Measurements from ENCODE around the gene SLC1A2. TPM values are rescaled to one million over a fixed set of nuclear protein-coding genes. Genes with fewer than 3 reads are reported as not detected.
A peak's percentile ranks its signal among the peaks of the same experiment; 100 is the strongest.

SLC1A2 gene
- total and polyA plus RNA-seq, 2 donors (not counting 1 experiment from before 2014, with no cell fraction given), result 1.2 to 7.6 TPM

DNA sequence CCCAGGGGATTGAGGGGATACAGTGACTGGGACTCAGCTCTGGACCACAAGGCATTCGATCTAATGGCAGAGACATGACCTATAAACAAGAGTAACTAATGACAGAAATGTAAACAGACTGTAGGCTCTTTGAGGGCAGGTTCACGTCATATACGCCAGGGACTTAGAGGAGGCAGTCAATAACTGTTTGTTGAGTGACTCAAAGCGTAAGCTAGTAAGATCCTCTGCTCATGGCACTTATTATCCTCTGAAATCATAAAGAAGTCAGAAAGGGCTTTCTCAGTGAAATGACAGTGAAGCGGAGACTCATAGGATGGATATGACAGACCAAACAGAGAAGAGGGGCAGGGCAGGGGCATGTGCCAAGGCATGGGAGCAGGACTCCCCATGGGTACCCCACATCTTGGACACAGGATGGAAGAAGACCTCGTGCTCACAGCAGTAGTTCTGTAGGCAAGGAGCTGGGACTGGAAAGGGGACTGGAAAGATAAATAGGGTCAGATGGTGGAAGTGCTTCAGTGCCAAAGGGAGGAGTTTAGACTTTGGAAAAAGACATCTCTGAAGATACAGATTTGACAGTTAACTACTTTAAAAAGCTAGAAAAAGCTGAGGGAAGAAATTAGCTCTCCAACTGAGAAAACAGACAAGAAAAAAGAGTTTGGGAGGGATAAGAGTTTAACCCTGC, 72.7 kb downstream of the SLC1A2 start:
- no peaks in the 10 kb centered on the region for H3K4me1 ChIP-seq (ENCODE audit: control insufficient read depth, extremely low read depth, insufficient read depth, low read length)
- no peak overlapping the region for H3K9ac ChIP-seq (ENCODE audit: insufficient read depth, low read length)
- no peaks in the 10 kb centered on the region for H3K9me3 ChIP-seq (ENCODE audit: control insufficient read depth, insufficient read depth, low read depth, low read length)
- H3K4me3 ChIP-seq (replicated peaks in 1 of 4; ENCODE audit: control extremely low read depth in 1 of 4, insufficient read depth in 1 of 4, low read depth in 3 of 4, low read length in 4 of 4), result no peak overlapping the region
- H3K27ac ChIP-seq (ENCODE audit: insufficient read depth, low read length), result no peak overlapping the region
- H3K79me2 ChIP-seq (ENCODE audit: control insufficient read depth, insufficient read depth, low read length), result no peaks in the 10 kb centered on the region
- TF ChIP-seq EZH2 (IDR thresholded peaks at IDR 0.05; ENCODE audit: low read length, missing control alignments), result no peak
- TF ChIP-seq, protein P1, sequence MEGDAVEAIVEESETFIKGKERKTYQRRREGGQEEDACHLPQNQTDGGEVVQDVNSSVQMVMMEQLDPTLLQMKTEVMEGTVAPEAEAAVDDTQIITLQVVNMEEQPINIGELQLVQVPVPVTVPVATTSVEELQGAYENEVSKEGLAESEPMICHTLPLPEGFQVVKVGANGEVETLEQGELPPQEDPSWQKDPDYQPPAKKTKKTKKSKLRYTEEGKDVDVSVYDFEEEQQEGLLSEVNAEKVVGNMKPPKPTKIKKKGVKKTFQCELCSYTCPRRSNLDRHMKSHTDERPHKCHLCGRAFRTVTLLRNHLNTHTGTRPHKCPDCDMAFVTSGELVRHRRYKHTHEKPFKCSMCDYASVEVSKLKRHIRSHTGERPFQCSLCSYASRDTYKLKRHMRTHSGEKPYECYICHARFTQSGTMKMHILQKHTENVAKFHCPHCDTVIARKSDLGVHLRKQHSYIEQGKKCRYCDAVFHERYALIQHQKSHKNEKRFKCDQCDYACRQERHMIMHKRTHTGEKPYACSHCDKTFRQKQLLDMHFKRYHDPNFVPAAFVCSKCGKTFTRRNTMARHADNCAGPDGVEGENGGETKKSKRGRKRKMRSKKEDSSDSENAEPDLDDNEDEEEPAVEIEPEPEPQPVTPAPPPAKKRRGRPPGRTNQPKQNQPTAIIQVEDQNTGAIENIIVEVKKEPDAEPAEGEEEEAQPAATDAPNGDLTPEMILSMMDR (conservative IDR thresholded peaks at IDR 0.05 in 1 of 2, IDR thresholded peaks at IDR 0.05 in 1 of 2; ENCODE audit: low read depth in 1 of 2, low read length in 2 of 2), result no peak
- DNase-seq (ENCODE audit: low read depth in 2 of 2), result no peak
- H4K20me1 ChIP-seq (ENCODE audit: control insufficient read depth, extremely low read depth, insufficient read depth, low read length), result no peaks in the 10 kb centered on the region
- H2AFZ ChIP-seq (ENCODE audit: low read length), result no peak overlapping the region
- H3K27me3 ChIP-seq (ENCODE audit: control insufficient read depth, insufficient read depth, low read length), result no peaks in the 10 kb centered on the region
- H3K36me3 ChIP-seq (ENCODE audit: control insufficient read depth, insufficient read depth, low read length), result no peaks in the 10 kb centered on the region
- H3K4me2 ChIP-seq (ENCODE audit: extremely low read depth, insufficient read depth, low read length), result no peak overlapping the region

DNA sequence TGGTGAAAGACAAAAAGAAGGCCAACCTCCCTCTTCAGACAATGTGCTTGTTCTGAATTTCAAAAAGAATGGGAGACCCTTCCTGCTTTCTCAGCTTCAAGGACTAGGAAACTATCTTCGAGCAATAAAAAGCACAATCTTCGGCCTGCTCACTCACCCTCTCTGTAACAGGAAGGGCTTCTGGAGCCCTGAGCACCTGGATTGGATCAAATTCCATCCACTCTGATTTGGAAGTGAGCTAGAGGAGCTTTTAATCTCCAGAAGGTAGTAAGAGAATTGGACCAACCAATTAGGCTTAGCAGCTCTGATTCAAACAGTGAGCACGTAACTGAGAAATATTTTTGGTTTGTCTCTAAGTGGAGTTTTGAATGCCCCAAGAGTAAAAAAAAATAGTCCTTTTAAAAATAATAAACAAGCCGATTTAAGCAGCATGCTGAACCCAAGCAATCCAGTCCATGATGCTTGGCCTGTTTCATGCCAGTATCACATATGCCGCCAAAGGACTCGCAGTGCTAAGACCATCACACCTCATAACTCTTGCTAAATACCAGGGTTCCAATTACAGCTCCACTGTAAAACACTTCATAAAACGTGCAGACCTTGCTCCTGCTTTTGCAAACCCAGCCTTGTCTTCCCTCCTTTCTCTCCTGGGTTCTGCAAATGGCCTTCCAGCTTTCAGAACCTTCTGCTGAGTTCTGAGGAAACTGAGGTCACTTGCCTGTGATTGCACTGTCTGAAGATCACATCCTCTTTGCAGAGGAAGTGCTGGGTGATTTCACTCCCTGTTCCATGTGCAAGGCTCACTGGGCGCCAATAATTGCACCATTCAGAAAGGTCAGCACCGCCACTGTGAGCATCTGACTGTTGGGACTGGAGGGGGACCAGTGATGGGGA, 74.4 kb downstream of the SLC1A2 start:
- no peaks in the 10 kb centered on the region for H4K20me1 ChIP-seq (ENCODE audit: control insufficient read depth, extremely low read depth, insufficient read depth, low read length)
- TF ChIP-seq, protein P1 (conservative IDR thresholded peaks at IDR 0.05 in 1 of 2, IDR thresholded peaks at IDR 0.05 in 1 of 2; ENCODE audit: low read depth in 1 of 2, low read length in 2 of 2), result no peak
- TF ChIP-seq EZH2 (IDR thresholded peaks at IDR 0.05; ENCODE audit: low read length, missing control alignments), result no peak
- peaks cover 2% of the 10 kb centered on the region for H3K4me1 ChIP-seq (ENCODE audit: control insufficient read depth, extremely low read depth, insufficient read depth, low read length)
- no peaks in the 10 kb centered on the region for H3K79me2 ChIP-seq (ENCODE audit: control insufficient read depth, insufficient read depth, low read length)
- no peak overlapping the region for H3K27ac ChIP-seq (ENCODE audit: insufficient read depth, low read length)
- H3K36me3 ChIP-seq (ENCODE audit: control insufficient read depth, insufficient read depth, low read length), result no peaks in the 10 kb centered on the region
- no peaks in the 10 kb centered on the region for H3K9me3 ChIP-seq (ENCODE audit: control insufficient read depth, insufficient read depth, low read depth, low read length)
- H2AFZ ChIP-seq (ENCODE audit: low read length), result no peak overlapping the region
- no peak overlapping the region for H3K4me2 ChIP-seq (ENCODE audit: extremely low read depth, insufficient read depth, low read length)
- peak in 1 of 2 donors; percentile 43 for DNase-seq (ENCODE audit: low read depth in 2 of 2)
- no peak overlapping the region for H3K4me3 ChIP-seq (replicated peaks in 1 of 4; ENCODE audit: control extremely low read depth in 1 of 4, insufficient read depth in 1 of 4, low read depth in 3 of 4, low read length in 4 of 4)
- no peaks in the 10 kb centered on the region for H3K27me3 ChIP-seq (ENCODE audit: control insufficient read depth, insufficient read depth, low read length)
- no peak overlapping the region for H3K9ac ChIP-seq (ENCODE audit: insufficient read depth, low read length)

DNA sequence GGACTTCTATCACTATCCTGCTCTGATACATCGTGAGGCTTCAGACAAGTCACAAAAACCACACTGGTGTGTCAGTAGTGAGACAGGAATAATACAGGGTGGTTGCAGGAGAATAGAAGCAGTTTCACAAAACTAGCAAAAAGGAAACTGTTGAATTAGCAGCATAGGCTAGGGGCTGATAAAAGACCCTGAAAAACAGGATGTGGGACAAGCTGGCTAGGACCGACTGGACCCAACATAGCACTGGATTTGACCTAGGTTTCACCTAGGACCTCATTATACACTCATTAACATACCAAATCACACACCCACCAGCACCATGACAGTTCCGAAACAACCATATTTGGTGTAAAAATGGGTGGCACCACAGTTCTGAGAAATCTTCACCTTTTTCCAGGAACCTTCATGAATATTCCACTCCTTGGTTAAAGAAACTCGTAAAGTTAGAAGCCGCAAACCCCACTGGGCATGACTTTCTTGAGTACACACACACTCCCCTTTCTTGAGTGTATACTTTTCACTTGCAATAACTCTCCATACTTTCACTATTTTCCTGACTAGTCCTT, 76.2 kb downstream of the SLC1A2 start:
- Histone ChIP-seq H3K4me3 (replicated peaks in 1 of 4; ENCODE audit: control extremely low read depth in 1 of 4, insufficient read depth in 1 of 4, low read depth in 3 of 4, low read length in 4 of 4) (no peak overlapping the region), H3K4me2 (ENCODE audit: extremely low read depth, insufficient read depth, low read length) (no peak overlapping the region), H3K36me3 (ENCODE audit: control insufficient read depth, insufficient read depth, low read length) (no peaks in the 10 kb centered on the region), H3K9me3 (ENCODE audit: control insufficient read depth, insufficient read depth, low read depth, low read length) (no peaks in the 10 kb centered on the region), H4K20me1 (ENCODE audit: control insufficient read depth, extremely low read depth, insufficient read depth, low read length) (no peaks in the 10 kb centered on the region), H3K27me3 (ENCODE audit: control insufficient read depth, insufficient read depth, low read length) (no peaks in the 10 kb centered on the region), H2AFZ (ENCODE audit: low read length) (no peak overlapping the region), H3K4me1 (ENCODE audit: control insufficient read depth, extremely low read depth, insufficient read depth, low read length) (peaks cover 3% of the 10 kb centered on the region), H3K9ac (ENCODE audit: insufficient read depth, low read length) (no peak overlapping the region), H3K27ac (ENCODE audit: insufficient read depth, low read length) (no peak overlapping the region), H3K79me2 (ENCODE audit: control insufficient read depth, insufficient read depth, low read length) (no peaks in the 10 kb centered on the region)
- TF ChIP-seq, protein P1 (conservative IDR thresholded peaks at IDR 0.05 in 1 of 2, IDR thresholded peaks at IDR 0.05 in 1 of 2; ENCODE audit: low read depth in 1 of 2, low read length in 2 of 2), result no peak
- TF ChIP-seq EZH2 (IDR thresholded peaks at IDR 0.05; ENCODE audit: low read length, missing control alignments), result no peak
- no peak for DNase-seq (ENCODE audit: low read depth in 2 of 2)
